Hepatocyte (in vitro differentiated cells): ENCODE measurements around the gene OPCML. TPM values are rescaled to one million over a fixed set of nuclear protein-coding genes. Genes with fewer than 3 reads are reported as not detected.

ENCODE experiments used
- DNase-seq: peaks from one replicate; pipeline ENCODE4 v3.0.0-alpha.2; 2016; ENCODE audit warnings: low spot score
- H2AFZ ChIP-seq: fragments of 200-600 bp; sonication (generic); 2 replicates; pipeline ENCODE4 v1.6.0; 2016; ENCODE audit warnings: antibody characterized with exemption, mild to moderate bottlenecking
- H3K27ac ChIP-seq: fragments of 200-600 bp; sonication (generic); 2 replicates; pipeline ENCODE4 v1.5.1; 2016; ENCODE audit warnings: mild to moderate bottlenecking
- H3K27me3 ChIP-seq: fragments of 200-600 bp; sonication (generic); 2 replicates; pipeline ENCODE4 v1.6.1; 2016
- H3K36me3 ChIP-seq: fragments of 200-600 bp; sonication (generic); replicated peaks from 2 replicates; pipeline ENCODE4 v1.5.1; 2016; ENCODE audit warnings: low read depth; ENCODE audit not compliant: insufficient read depth
- H3K4me1 ChIP-seq: fragments of 200-600 bp; sonication (generic); 2 replicates; pipeline ENCODE4 v1.5.1; 2016; ENCODE audit warnings: mild to moderate bottlenecking, moderate library complexity; ENCODE audit not compliant: insufficient read depth
- H3K4me2 ChIP-seq: fragments of 200-600 bp; sonication (generic); 2 replicates; pipeline ENCODE4 v1.6.0; 2016
- H3K4me3 ChIP-seq: fragments of 200-600 bp; sonication (generic); 2 replicates; pipeline ENCODE4 v1.5.1; 2016; ENCODE audit warnings: mild to moderate bottlenecking
- H3K79me2 ChIP-seq: fragments of 200-600 bp; sonication (generic); 2 replicates; pipeline ENCODE4 v1.6.0; 2017; ENCODE audit warnings: mild to moderate bottlenecking
- H3K9me2 ChIP-seq: fragments of 200-600 bp; sonication (generic); replicated peaks from 2 replicates; pipeline ENCODE4 v1.6.0; 2017; ENCODE audit warnings: mild to moderate bottlenecking; ENCODE audit not compliant: insufficient read depth
- H3K9me3 ChIP-seq: fragments of 200-600 bp; sonication (generic); 2 replicates; pipeline ENCODE4 v1.5.1; 2016; ENCODE audit warnings: low read depth, mild to moderate bottlenecking
- H4K20me1 ChIP-seq: fragments of 200-600 bp; sonication (generic); 2 replicates; pipeline ENCODE4 v1.6.0; 2016; ENCODE audit warnings: mild to moderate bottlenecking; ENCODE audit not compliant: insufficient read depth, poor library complexity, severe bottlenecking
- EZH2 ChIP-seq: fragments of 200-600 bp; sonication (generic); IDR thresholded peaks from 2 replicates; pipeline ENCODE4 v1.6.1; 2016; ENCODE audit warnings: antibody characterized with exemption, mild to moderate bottlenecking, borderline replicate concordance
- EZH2phosphoT487 ChIP-seq: fragments of 200-600 bp; sonication (generic); IDR thresholded peaks from one replicate; pipeline ENCODE4 v1.6.1; 2018; ENCODE audit warnings: antibody characterized with exemption, mild to moderate bottlenecking, low read depth, moderate library complexity; ENCODE audit not compliant: unreplicated experiment, severe bottlenecking
- WGBS: methylation state at CpG from one replicate; pipeline ENCODE4 v1.1.6; 2016; ENCODE audit warnings: low lambda C conversion rate; ENCODE audit errors: missing lambda C conversion rate; 5-methylcytosine and 5-hydroxymethylcytosine counted together
- polyA plus RNA-seq: library from polyadenylated mRNA; unstranded; fragments of >200 nt; fragmentation: Nextera tagmentation; extraction: Ambion mirVana; gene quantifications from 2 replicates; pipeline ENCODE4 v1.2.1, GENCODE V29; 2016
- total RNA-seq: library from RNA; depleted of rRNA; stranded (reverse); fragments of >200 nt; gene quantifications from 2 replicates; pipeline ENCODE4 v1.2.3, GENCODE V29; 2014
- TF ChIP-seq, protein P1 (sequence below): fragments of 200-600 bp; sonication (generic); IDR thresholded peaks from 2 replicates; pipeline ENCODE4 v1.5.1; 2016; ENCODE audit warnings: antibody characterized with exemption, mild to moderate bottlenecking; ENCODE audit not compliant: poor library complexity

OPCML gene
- total and polyA plus RNA-seq, 2 experiments from 2014 or later, result 0.37 to 0.98 TPM

DNA sequence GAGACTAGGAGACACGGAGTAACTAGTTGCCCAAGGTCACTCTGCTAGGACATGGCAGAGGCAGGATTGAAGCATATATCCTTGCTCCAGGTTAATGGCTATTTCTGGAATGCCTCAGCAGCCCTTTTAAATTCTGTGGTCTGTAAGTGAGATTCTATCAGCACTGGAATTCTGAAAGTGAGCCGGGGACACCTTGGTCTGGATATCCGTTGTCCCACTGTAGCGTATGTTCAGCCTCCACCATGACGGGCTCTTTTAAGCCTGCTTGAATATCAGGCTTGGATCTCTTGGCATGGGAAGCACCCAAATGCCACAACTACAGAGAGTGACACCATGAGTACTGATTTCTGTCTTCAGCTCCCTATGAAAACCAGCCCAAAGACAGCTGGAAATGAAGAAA is 254.4 kb downstream of the OPCML start:
- WGBS, result 75% methylated on average over 5 of the region's 5 CpGs
- Histone ChIP-seq H3K4me2 (no peak overlapping the region), H3K9me2 (no peaks in the 10 kb centered on the region), H3K9me3 (no peaks in the 10 kb centered on the region), H2AFZ (no peak overlapping the region), H3K79me2 (no peaks in the 10 kb centered on the region), H3K36me3 (no peaks in the 10 kb centered on the region), H3K27me3 (peaks cover 8% of the 10 kb centered on the region), H3K4me3 (no peak overlapping the region), H3K4me1 (no peaks in the 10 kb centered on the region), H3K27ac (no peak overlapping the region), H4K20me1 (no peaks in the 10 kb centered on the region)
- TF ChIP-seq EZH2 (no peak), EZH2phosphoT487 (no peak)
- TF ChIP-seq, protein P1, sequence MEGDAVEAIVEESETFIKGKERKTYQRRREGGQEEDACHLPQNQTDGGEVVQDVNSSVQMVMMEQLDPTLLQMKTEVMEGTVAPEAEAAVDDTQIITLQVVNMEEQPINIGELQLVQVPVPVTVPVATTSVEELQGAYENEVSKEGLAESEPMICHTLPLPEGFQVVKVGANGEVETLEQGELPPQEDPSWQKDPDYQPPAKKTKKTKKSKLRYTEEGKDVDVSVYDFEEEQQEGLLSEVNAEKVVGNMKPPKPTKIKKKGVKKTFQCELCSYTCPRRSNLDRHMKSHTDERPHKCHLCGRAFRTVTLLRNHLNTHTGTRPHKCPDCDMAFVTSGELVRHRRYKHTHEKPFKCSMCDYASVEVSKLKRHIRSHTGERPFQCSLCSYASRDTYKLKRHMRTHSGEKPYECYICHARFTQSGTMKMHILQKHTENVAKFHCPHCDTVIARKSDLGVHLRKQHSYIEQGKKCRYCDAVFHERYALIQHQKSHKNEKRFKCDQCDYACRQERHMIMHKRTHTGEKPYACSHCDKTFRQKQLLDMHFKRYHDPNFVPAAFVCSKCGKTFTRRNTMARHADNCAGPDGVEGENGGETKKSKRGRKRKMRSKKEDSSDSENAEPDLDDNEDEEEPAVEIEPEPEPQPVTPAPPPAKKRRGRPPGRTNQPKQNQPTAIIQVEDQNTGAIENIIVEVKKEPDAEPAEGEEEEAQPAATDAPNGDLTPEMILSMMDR, result no peak
- no peak for DNase-seq

DNA sequence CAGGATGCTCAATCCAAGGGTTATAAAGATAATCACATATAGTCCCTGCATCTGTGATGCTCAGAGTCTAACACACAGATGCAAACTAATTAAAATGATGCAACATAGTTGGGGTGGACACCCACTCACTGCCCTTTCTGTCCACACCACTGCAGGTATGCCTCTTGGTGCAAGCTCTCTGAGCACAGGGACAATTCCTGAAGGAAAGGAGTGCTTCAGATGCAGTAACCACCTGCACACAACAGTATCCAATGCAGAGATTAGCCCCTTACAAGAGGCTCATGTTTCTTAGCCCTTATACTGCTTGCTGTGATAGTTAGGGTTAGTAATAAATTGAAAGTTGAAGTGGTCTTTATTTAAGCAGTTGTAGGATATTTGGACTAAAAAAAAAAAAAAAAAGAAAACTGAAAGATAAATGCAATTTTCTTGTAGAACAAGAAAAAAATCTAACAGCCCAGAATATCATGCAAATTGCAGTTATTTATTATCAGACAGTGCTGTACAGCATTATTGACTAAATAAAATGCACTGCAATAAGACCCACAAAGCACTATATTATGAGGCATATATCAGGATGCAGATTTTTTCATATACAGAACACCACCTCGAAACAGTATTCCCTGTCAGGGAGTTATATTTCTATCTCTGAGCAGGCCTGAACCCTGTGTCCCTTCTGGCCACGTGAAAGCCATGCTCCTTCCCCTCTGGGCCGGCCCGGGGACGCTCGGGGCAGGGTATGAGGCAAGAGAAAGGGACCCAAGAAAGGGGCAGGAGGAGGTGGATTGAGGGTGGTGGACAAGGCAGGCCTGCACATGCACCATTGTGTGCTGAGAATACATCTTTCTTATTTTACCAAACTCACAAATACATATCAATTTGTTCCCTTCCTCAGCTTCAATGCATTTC is 260.2 kb downstream of the OPCML start:
- no peaks in the 10 kb centered on the region for H4K20me1 ChIP-seq
- H3K4me3 ChIP-seq, result no peak overlapping the region
- H3K9me2 ChIP-seq, result no peaks in the 10 kb centered on the region
- no peaks in the 10 kb centered on the region for H3K36me3 ChIP-seq
- H2AFZ ChIP-seq, result no peak overlapping the region
- no peak for DNase-seq
- H3K27me3 ChIP-seq, result peaks cover 2% of the 10 kb centered on the region
- no peaks in the 10 kb centered on the region for H3K79me2 ChIP-seq
- no peak overlapping the region for H3K4me2 ChIP-seq
- WGBS, result 93% methylated on average over 6 of the region's 6 CpGs
- H3K4me1 ChIP-seq, result no peaks in the 10 kb centered on the region
- no peak overlapping the region for H3K27ac ChIP-seq
- TF ChIP-seq EZH2, result no peak
- no peak for TF ChIP-seq EZH2phosphoT487
- TF ChIP-seq, protein P1, result no peak
- H3K9me3 ChIP-seq, result no peaks in the 10 kb centered on the region

DNA sequence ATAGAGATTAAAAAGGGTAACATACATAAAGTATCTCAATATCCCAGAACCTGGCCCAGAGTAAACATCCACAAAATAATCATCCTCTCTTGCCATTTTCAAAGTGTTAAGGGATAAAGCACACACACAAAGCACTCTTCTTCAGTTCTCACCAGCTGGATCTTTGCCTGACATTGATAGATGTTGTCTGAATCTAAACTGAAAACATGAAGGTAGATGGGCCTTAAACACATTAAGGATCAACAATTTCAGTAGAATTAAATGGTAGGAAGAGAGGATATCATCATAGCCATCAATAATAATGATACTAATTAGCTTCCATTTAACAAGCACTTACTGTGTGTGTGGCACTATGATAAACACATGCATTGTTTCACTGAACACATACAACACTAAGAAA is 261.1 kb downstream of the OPCML start:
- Histone ChIP-seq H3K27ac (no peak overlapping the region), H4K20me1 (no peaks in the 10 kb centered on the region), H3K36me3 (no peaks in the 10 kb centered on the region), H3K27me3 (no peaks in the 10 kb centered on the region), H3K4me2 (no peak overlapping the region), H2AFZ (no peak overlapping the region), H3K4me3 (no peak overlapping the region), H3K9me3 (no peaks in the 10 kb centered on the region), H3K79me2 (no peaks in the 10 kb centered on the region), H3K9me2 (no peaks in the 10 kb centered on the region), H3K4me1 (no peaks in the 10 kb centered on the region)
- TF ChIP-seq EZH2 (no peak), EZH2phosphoT487 (no peak)
- TF ChIP-seq, protein P1, result no peak
- no peak for DNase-seq
